Inflammatory macrophage (primary cell): ENCODE results near the gene RELL2.

Experiments
- DNase-seq, 2 donors: peaks; one replicate each; pipeline ENCODE4 v3.0.0-alpha.2; 2020 to 2022

Gene RELL2

DNA sequence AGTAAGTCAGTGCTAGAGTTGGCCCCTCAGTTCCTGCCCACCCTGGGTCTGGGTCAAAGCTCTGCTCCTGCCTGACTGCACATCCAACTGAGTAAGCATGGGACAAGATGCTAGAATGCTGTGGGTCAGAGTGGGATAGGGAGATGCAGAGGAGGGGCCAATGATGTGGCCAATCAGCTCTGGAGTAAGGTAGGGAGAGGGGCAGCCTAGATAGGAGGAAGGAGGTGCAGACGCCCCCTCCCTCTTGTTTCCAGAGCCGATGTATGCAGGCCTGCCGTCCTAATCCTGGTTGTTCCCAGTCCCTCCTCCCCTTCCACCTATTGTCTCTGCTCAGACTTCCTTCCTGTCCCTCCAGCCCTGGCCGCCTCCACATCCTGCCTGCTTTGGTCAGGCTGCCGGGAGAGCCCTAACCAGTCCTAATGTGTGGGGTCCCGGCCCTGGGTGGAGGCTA lies 44.0 kb downstream of the RELL2 start:
- DNase-seq, result peak in 1 of 2 donors; percentile 29

- DNase-seq, result no peak
These were observed 44.5 kb downstream of the RELL2 start for GRCh38 chr5:141681295-141681694.

- DNase-seq, result peak; percentile 73 to 83
These were observed 45.2 kb downstream of the RELL2 start, which contains the start of gene ARAP3 for GRCh38 chr5:141681695-141682641. ARAP3 (minus strand) TSS chr5:141682230; CDS start chr5:141680486, 1,744 bp downstream.

DNA sequence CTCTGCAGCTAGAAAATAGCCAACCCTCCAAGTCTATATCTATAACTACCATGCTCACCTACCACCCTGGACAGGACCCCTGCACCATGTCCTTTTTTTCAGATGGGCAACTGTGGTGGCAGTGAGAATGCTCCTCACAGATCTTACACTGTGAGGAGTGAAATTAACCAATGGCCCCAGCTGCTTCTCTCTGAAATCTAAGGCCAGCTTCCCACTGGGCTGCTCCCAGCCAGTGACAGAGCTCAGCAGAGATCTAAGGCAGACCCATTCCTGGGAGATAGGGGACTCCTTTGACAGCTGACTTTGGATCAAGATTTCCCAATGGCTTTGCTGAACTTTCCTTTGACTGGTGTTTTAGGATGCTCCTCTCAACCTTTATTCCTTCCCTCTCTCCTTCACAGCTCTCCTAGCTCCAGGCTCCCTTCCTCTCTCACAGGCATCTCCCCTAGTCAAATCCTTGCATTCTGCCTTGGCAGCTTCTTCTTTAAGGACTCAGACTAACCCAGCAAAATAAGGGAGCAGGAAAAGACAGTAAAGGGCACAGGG lies 46.9 kb downstream of the RELL2 start:
- DNase-seq, result peak in 1 of 2 donors; percentile 14

DNA sequence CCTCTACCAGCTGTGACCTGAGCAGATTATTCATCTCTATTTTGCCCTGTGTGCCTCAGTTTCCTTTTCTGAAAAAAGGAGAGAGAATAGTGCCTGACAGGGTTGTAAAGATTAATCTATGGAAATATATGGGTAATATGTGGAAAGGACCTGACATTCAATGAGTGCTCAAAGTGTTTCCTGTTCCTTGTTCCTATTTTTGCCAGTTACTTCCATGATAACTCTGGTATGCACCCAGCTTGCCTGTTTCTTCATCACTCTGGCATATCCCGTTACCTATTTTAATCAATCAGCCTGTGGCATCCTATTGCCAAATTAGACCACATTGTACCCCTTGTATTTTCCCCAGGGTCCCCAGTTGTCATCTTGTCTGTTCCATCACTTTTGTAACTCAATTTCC lies 48.8 kb downstream of the RELL2 start:
- peak; percentile 40 for DNase-seq

DNA sequence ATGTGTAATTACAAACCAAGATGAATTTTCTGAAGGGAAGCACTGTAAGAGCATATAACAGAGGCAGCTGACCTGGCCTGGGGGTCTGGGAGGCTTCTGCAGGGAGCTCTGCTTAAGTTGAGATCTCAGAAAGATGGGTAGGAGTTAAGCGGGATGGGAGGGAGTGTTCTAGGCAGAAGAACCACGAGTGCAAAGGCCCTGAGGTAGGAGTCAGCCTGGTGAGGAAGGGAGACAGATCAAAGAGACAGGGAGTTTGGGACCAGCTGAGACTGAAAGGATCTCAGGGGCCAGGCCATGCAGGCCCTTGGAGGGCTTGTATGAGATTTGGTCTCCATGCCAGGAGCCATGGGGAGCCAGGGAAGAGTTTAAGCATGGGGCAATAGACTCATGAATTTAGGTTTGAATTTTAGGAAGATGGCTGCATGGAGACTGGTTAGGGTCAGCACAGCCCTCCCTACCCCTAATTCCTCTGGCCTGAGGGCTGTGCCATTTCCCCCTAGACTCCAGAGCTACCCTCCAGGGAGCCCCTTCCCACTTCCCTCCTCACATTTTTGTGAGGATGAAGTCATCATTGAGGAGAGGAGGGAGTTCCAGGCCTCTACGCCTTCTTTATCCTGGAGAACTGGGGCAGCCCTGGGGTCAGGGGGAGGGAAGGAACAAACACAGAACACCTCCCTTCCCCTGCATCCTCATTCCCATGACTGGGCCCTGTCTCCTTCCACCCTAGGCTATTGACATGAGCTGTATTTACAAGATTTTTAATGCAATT lies 50.0 kb downstream of the RELL2 start:
- no peak for DNase-seq
